NCI-H1092 (cell line): ENCODE results near the gene ACAT2.
"Not testable (repeated sequence)": the region's sequence is repeated elsewhere in the genome, so short reads cannot be mapped to it uniquely, and the experiment has no call there.

Source experiments
- DNase-seq: peaks from one replicate; lab custom pipeline; 2025; lab: John Stamatoyannopoulos, UW

ACAT2 gene

GRCh38 chr6:159813781-159814180 is 51.9 kb downstream of the ACAT2 start:
- DNase-seq, result no peak

DNA sequence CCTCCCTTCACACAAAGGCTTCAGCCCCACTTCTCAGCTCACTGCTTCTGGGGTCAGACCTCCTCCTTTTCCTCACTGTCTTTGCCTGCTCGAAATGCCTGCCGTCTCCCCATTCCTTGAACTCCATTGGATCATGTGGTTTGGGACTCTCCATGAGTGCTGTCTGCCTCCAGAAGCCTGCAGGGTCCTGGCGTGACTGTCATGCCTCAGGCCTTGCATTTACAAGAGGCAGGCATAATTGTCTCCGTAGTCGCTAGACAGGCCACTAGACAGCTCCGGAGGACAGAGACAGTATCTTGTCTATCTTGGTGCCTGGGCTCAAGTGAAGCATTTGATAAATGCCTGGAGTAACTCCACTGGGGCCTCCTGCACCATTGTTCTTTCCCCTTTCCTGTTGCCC is 53.6 kb downstream of the ACAT2 start:
- no peak for DNase-seq

GRCh38 chr6:159816775-159817174 is 54.9 kb downstream of the ACAT2 start:
- not testable (repeated sequence) for DNase-seq

- no peak for DNase-seq
Measured at GRCh38 chr6:159817951-159818739, 56.3 kb downstream of the ACAT2 start.

- DNase-seq, result no peak
Measured at GRCh38 chr6:159819098-159819497, 57.3 kb downstream of the ACAT2 start.

DNA sequence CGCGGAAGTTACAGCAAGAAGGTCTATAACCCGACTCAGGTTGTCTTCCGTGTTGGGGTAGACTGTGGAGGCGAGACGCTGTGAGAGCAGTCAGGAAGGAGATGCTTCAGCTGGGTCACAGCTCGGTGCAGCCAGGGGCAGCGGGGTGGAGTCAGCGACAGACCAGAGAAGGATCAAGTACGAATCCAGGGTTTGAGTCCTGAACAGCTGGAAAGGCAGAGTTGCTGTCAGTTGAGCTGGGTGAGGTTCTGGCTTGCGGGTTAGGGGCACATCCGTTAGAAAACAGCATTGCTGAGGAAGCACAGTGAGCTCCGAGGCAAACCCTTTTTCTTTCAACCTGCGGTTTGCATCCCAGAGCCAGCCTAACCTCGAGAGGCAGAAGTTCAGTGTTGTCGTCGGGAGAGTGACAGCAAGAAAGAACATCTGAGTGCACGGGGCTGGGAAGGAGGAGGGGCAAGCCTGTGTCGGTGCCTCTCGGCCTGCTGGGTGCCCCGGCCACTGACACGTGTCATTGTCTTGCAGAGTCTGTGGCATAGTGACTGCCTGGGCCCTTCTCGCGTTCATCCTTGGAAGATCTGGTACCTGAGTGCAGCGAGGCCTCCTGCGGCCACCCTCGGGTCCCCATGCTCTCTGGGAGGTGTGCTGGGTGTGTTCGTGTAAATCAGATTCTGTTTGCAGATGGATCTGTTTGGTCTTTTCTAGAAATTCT is 58.2 kb downstream of the ACAT2 start:
- DNase-seq, result no peak

GRCh38 chr6:159821122-159821521 is 59.3 kb downstream of the ACAT2 start:
- DNase-seq, result no peak

GRCh38 chr6:159821726-159822125 is 59.9 kb downstream of the ACAT2 start:
- no peak for DNase-seq

DNA sequence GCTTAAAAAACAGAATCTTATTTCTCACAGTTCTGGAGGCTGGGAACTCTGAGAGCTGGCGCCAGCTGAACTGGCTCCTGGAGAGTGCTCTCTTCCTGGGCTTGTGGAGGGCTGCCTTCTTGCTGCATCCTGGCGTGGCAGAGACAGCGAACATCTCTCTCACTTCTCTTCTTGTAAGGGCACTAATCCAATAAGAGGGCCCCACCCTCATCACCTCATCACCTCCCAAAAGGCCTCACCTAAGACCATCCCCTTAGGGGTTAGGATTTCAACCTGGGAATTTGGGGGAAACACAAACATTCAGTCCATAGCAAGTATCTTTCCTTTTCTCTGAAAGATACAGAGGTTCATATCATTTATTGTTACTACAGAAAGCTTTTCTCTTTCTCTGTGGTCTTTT is 62.1 kb downstream of the ACAT2 start:
- no peak for DNase-seq

DNA sequence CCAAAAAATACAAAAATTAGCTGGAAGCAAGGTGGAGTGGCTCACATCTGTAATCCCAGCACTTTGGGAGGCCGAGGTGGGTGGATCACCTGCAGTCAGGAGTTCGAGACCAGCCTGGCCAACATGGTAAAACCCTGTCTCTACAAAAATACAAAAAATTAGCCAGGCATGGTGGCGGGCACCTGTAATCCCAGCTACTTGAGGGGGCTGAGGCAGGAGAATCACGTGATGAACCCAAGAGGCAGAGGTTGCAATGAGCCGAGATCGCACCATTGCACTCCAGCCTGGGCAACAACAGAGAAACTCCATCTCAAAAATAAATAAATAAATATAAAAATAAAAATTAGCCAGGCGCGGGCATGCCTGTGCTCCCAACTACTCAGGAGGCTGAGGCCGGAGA is 62.8 kb downstream of the ACAT2 start:
- DNase-seq, result not testable (repeated sequence)

DNA sequence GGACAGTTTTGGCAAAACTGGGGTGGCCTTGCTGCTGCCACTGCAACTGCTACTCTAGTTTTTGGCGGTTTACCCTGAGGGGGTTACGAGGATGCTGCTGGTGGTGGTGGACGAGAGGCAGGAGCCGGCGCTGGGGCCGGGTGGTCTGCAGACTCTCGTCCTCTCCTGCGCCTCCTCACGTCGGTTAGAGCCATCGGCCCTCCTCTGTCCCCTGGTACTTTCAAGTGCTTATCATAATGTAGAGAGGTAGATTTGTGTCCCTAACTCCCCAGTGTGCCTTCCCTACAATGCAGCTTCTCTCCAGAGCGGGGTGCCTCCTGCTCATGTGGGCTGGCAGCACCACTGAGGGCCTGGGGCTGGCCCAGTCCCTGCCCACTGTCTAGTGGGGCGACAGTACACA is 64.2 kb downstream of the ACAT2 start:
- DNase-seq, result no peak

DNA sequence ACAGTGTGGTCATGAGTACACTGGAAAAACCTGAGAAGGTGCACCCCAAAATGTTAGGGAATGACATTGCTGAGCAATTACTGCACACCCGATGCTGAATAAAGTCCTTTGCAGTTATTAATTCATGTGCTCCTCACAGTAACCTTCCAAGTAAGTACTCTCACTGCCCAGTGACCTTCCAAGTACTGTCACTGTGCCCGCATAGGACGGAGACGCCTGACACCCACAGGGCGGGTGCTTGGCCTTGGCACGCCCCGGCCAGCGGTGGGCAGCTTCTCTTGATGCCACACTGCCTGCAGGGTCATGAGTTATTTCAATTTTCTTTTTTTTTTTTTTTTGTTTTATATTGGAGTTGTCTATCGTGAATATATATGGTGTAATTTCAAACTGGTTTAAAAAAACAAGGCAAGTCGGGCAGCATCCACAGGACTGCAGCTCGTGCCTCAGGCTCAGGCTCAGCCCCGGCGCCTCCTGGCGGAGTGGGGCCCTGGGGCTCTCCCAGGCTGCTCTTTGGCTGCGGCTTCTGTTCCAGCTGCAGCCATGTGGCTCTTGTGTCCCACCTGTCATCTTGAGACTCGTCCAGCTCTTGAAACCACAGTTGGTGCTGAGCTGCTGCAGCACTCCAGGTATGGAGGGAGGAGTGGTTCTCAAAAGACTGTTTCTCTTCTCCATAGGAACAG is 65.3 kb downstream of the ACAT2 start:
- peak; percentile 33 for DNase-seq

DNA sequence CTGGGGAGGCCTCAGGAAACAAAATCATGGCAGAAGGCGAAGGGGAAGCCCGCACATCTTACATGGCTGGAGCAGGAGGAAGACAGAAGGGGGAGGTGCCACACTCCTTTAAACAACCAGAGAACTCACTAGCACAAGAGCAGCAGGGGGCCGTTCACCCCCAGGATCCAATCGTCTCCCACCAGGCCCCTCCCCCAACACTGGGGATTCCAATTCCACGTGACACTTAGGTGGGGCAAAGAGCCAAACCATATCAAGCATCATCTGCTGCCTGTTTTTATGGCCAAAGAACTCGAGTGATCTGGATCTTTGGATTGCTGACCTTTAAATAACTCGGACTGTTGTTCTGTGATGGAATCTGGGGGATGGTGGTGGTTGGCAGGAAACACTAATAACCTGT is 66.2 kb downstream of the ACAT2 start:
- DNase-seq, result no peak
